T-cell (primary cell): ENCODE results near the gene PARD3. TPM values are rescaled to one million over a fixed set of nuclear protein-coding genes. Genes with fewer than 3 reads are reported as not detected.
A peak's percentile ranks its signal among the peaks of the same experiment; 100 is the strongest.

Experiments
- ATAC-seq, 4 experiments: fragments of 200-7000 bp in 3 of 4; fragments of 150-1000 bp in 1 of 4; cut with Tn5 transposase; replicated peaks in 1 of 4; 1 replicate in 3 of 4; 2 replicates in 1 of 4; pipeline ENCODE4 v1.10.0; 2021; ENCODE audit warnings: moderate library complexity in 3 of 4, mild to moderate bottlenecking in 2 of 4, moderate number of reproducible peaks in 1 of 4
- CTCF ChIA-PET, 2 donors: fragments of 300-600 bp; sonication (Branson Sonifier 250); formaldehyde crosslinking; loops; one replicate each; lab custom pipeline; 2022; ENCODE audit warnings: antibody characterized with exemption in 2 of 2; lab: Charles Lee
- POLR2A ChIA-PET, 2 donors: fragments of 300-600 bp; sonication (Branson Sonifier 250); formaldehyde crosslinking; loops; one replicate each; lab custom pipeline; 2022; ENCODE audit warnings: antibody characterized with exemption in 2 of 2; lab: Charles Lee
- DNase-seq, 35 experiments: peaks; one replicate each; pipeline versions ENCODE4 v3.0.0 to v3.0.0-alpha.2; 2013 to 2023
- H3K27ac ChIP-seq: one replicate; pipeline ENCODE4 v1.5.1; 2013; ENCODE audit warnings: low read length
- H3K27me3 ChIP-seq, 2 experiments: replicated peaks in 1 of 2; 1 replicate in 1 of 2; 2 replicates in 1 of 2; pipeline versions ENCODE4 v1.6.1 to v1.7.0; 2013; ENCODE audit warnings: low read length in 1 of 2, mixed read lengths in 1 of 2; ENCODE audit not compliant: control insufficient read depth in 2 of 2, insufficient read depth in 2 of 2; ENCODE audit errors: extremely low read depth in 1 of 2
- H3K36me3 ChIP-seq, 2 donors: 1 replicate in 1 of 2; 2 replicates in 1 of 2; pipeline versions ENCODE4 v1.6.1 to v1.7.0; 2013; ENCODE audit warnings: low read length in 1 of 2; ENCODE audit not compliant: control insufficient read depth in 2 of 2, insufficient read depth in 1 of 2; ENCODE audit errors: extremely low read depth in 1 of 2
- H3K4me1 ChIP-seq, 2 experiments: 1 replicate in 1 of 2; 2 replicates in 1 of 2; pipeline versions ENCODE4 v1.6.1 to v1.7.0; 2013; ENCODE audit warnings: low read length in 2 of 2, mixed read lengths in 1 of 2; ENCODE audit not compliant: insufficient read depth in 2 of 2, control insufficient read depth in 1 of 2; ENCODE audit errors: extremely low read depth in 1 of 2
- H3K4me3 ChIP-seq, 2 donors: 1 replicate in 1 of 2; 2 replicates in 1 of 2; pipeline versions ENCODE4 v1.5.1 to v1.7.0; 2013; ENCODE audit warnings: mild to moderate bottlenecking in 2 of 2, low read length in 1 of 2, moderate library complexity in 1 of 2; ENCODE audit not compliant: control insufficient read depth in 1 of 2; ENCODE audit errors: extremely low read depth in 1 of 2
- H3K9me3 ChIP-seq: 2 replicates; pipeline ENCODE4 v1.7.0; 2013
- H3K27ac Mint-ChIP-seq, 2 donors: one replicate each; pipeline ENCODE4 v1.8.0; 2020 to 2021; ENCODE audit warnings: mild to moderate bottlenecking in 2 of 2, mixed read lengths in 2 of 2
- H3K27me3 Mint-ChIP-seq, 2 donors: one replicate each; pipeline ENCODE4 v1.8.0; 2021 to 2022; ENCODE audit warnings: mixed read lengths in 2 of 2
- H3K36me3 Mint-ChIP-seq: one replicate; pipeline ENCODE4 v1.8.0; 2021; ENCODE audit warnings: mixed read lengths
- H3K4me1 Mint-ChIP-seq, 3 donors: one replicate each; pipeline ENCODE4 v1.8.0; 2020 to 2022; ENCODE audit warnings: mixed read lengths in 3 of 3, mild to moderate bottlenecking in 1 of 3
- H3K4me3 Mint-ChIP-seq, 3 donors: one replicate each; pipeline ENCODE4 v1.8.0; 2020 to 2022; ENCODE audit warnings: mild to moderate bottlenecking in 3 of 3, mixed read lengths in 3 of 3, moderate library complexity in 3 of 3
- H3K9me3 Mint-ChIP-seq, 3 donors: one replicate each; pipeline ENCODE4 v1.8.0; 2020 to 2022; ENCODE audit warnings: mixed read lengths in 3 of 3
- WGBS: methylation state at CpG from one replicate; pipeline ENCODE4 v1.1.5; 2013; ENCODE audit warnings: missing lambda C conversion rate; ENCODE audit not compliant: insufficient coverage; 5-methylcytosine and 5-hydroxymethylcytosine counted together
- total RNA-seq, 35 experiments: library from RNA in 6 of 35; stranded (reverse) in 6 of 35; fragments of 120-200 nt in 1 of 35; gene quantifications; one replicate each; pipeline versions ENCODE4 v1.2.1 to v1.2.4 and lab custom pipeline; 2013 to 2026

The PARD3 gene
- total RNA-seq, 5 donors from 2014 or later (not counting 1 experiment from before 2014, with no cell fraction given), result 0.36 to 0.92 (median 0.65) TPM

DNA sequence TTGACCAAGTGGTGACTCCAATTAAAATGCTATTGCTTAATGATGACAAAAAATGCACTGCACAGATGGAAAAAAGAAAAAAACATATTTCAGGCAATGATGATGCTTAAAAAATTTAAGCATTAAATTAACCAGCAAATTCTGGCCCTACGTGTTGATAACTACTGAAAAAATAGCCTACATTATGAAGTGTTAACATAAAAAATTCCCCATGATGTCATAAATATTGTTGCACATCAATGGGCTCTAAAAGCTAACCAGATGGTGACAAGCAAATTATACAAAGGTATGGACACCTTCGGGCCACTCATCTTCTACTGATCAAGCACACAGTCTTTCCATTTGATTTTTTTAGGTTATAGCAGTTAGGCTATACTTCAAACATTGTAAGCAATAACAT lies 267.4 kb downstream of the PARD3 start:
- no peak overlapping the region for H3K27ac ChIP-seq
- H3K36me3 ChIP-seq, result no peaks in the 10 kb centered on the region
- peaks cover 0 to 1% of the 10 kb centered on the region in 2 donors for H3K27me3 Mint-ChIP-seq
- ChIA-PET POLR2A (no interaction called here), CTCF (no interaction called here)
- no peaks in the 10 kb centered on the region for H3K4me1 ChIP-seq
- H3K4me1 Mint-ChIP-seq, result no peaks in the 10 kb centered on the region
- H3K9me3 Mint-ChIP-seq, result no peaks in the 10 kb centered on the region
- no peaks in the 10 kb centered on the region for H3K36me3 Mint-ChIP-seq
- no peak overlapping the region for H3K4me3 Mint-ChIP-seq
- ATAC-seq (no peak), DNase-seq (no peak)
- no peaks in the 10 kb centered on the region for H3K9me3 ChIP-seq
- H3K4me3 ChIP-seq, result no peak overlapping the region
- no peak overlapping the region for H3K27ac Mint-ChIP-seq
- no peaks in the 10 kb centered on the region for H3K27me3 ChIP-seq
- WGBS, result no CpG with 5 or more reads among the region's 2 CpGs

- no peak overlapping the region for H3K27ac Mint-ChIP-seq
- Histone ChIP-seq H3K9me3 (no peaks in the 10 kb centered on the region), H3K4me3 (no peak overlapping the region), H3K36me3 (no peaks in the 10 kb centered on the region), H3K27ac (no peak overlapping the region), H3K27me3 (no peaks in the 10 kb centered on the region), H3K4me1 (no peaks in the 10 kb centered on the region)
- no peaks in the 10 kb centered on the region for H3K4me1 Mint-ChIP-seq
- no peaks in the 10 kb centered on the region for H3K9me3 Mint-ChIP-seq
- H3K36me3 Mint-ChIP-seq, result no peaks in the 10 kb centered on the region
- POLR2A ChIA-PET, result no interaction called here
- ATAC-seq, result no peak
- H3K27me3 Mint-ChIP-seq, result peaks cover 0 to 1% of the 10 kb centered on the region in 2 donors
- no CpG with 5 or more reads among the region's 5 CpGs for WGBS
- no peak overlapping the region for H3K4me3 Mint-ChIP-seq
- CTCF ChIA-PET, result no interaction called here
- DNase-seq, result no peak
Observed at GRCh38 chr10:34547291-34547690, 267.8 kb downstream of the PARD3 start.

DNA sequence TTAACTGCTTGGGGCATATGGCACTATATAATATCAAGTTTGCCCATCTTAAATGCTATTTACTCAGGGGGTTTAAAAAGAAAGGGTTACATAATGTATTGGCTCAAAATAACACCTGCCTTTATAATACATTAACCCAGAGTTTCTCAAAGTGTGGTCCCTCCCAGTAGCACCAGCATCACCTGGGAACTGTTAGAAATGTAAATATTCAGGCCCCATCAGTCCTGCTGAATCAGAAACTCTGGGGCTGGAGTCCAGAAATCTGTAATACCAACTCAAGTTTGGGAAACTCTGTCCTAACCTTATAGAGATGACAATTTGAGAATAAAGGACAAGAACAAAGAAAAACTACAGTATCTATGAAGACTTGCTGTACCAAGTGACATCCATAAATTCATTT lies 270.7 kb downstream of the PARD3 start:
- H3K9me3 Mint-ChIP-seq, result no peaks in the 10 kb centered on the region
- POLR2A ChIA-PET, result no interaction called here
- H3K27ac Mint-ChIP-seq, result no peak overlapping the region
- Histone ChIP-seq H3K4me3 (no peak overlapping the region), H3K27ac (no peak overlapping the region), H3K9me3 (no peaks in the 10 kb centered on the region), H3K4me1 (no peaks in the 10 kb centered on the region), H3K27me3 (no peaks in the 10 kb centered on the region), H3K36me3 (no peaks in the 10 kb centered on the region)
- no peaks in the 10 kb centered on the region for H3K36me3 Mint-ChIP-seq
- ATAC-seq (no peak), DNase-seq (no peak)
- H3K4me3 Mint-ChIP-seq, result no peak overlapping the region
- H3K4me1 Mint-ChIP-seq, result no peaks in the 10 kb centered on the region
- H3K27me3 Mint-ChIP-seq, result peaks cover 0 to 4% of the 10 kb centered on the region in 2 donors
- CTCF ChIA-PET, result no interaction called here

DNA sequence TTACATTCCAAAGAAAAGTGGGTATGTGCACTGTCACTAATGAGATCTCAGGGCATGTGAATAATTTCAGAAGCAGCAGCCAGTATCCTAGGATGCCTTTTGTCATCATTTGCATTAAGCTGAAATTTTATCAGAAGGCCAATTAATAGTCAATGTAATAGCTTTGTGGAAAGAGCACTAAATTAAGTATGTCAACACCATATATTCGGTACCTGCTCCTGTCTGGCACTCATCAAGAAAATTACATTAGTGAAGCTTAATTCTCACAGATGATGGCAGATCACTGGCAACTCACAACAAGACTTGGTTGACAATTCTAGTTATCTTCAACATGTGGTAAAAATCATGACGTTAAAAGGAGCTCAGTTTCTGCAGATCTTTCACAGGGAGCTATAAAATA lies 271.4 kb downstream of the PARD3 start:
- Histone ChIP-seq H3K27me3 (no peaks in the 10 kb centered on the region), H3K36me3 (no peaks in the 10 kb centered on the region), H3K9me3 (no peaks in the 10 kb centered on the region), H3K27ac (no peak overlapping the region), H3K4me1 (no peaks in the 10 kb centered on the region), H3K4me3 (no peak overlapping the region)
- Mint-ChIP-seq H3K4me1 (no peaks in the 10 kb centered on the region), H3K4me3 (no peak overlapping the region), H3K27ac (no peak overlapping the region), H3K27me3 (peaks cover 0 to 4% of the 10 kb centered on the region in 2 donors), H3K36me3 (no peaks in the 10 kb centered on the region), H3K9me3 (no peaks in the 10 kb centered on the region)
- WGBS, result no CpG with 5 or more reads among the region's 2 CpGs
- ATAC-seq (no peak), DNase-seq (no peak)
- ChIA-PET CTCF (no interaction called here), POLR2A (no interaction called here)

GRCh38 chr10:34540492-34540891 lies 274.6 kb downstream of the PARD3 start:
- Mint-ChIP-seq H3K4me1 (peaks cover 0 to 2% (median 0%) of the 10 kb centered on the region in 3 donors), H3K36me3 (no peaks in the 10 kb centered on the region), H3K4me3 (no peak overlapping the region), H3K9me3 (no peaks in the 10 kb centered on the region), H3K27me3 (peaks cover 0 to 4% of the 10 kb centered on the region in 2 donors), H3K27ac (no peak overlapping the region)
- ChIA-PET CTCF (no interaction called here), POLR2A (no interaction called here)
- H3K9me3 ChIP-seq, result no peaks in the 10 kb centered on the region
- H3K27ac ChIP-seq, result no peak overlapping the region
- no peaks in the 10 kb centered on the region for H3K4me1 ChIP-seq
- no peak for ATAC-seq
- DNase-seq, result no peak
- H3K27me3 ChIP-seq, result no peaks in the 10 kb centered on the region
- 57% methylated on average over 3 of the region's 7 CpGs for WGBS
- H3K4me3 ChIP-seq, result no peak overlapping the region
- no peaks in the 10 kb centered on the region for H3K36me3 ChIP-seq

GRCh38 chr10:34539533-34540315 lies 275.4 kb downstream of the PARD3 start:
- 71% methylated on average over 9 of the region's 13 CpGs for WGBS
- peaks cover 0 to 2% (median 0%) of the 10 kb centered on the region in 3 donors for H3K4me1 Mint-ChIP-seq
- ATAC-seq, result no peak
- Histone ChIP-seq H3K4me3 (no peak overlapping the region), H3K9me3 (no peaks in the 10 kb centered on the region), H3K27ac (no peak overlapping the region), H3K4me1 (no peaks in the 10 kb centered on the region), H3K36me3 (no peaks in the 10 kb centered on the region), H3K27me3 (no peaks in the 10 kb centered on the region)
- POLR2A ChIA-PET, result no interaction called here
- peaks cover 0 to 4% of the 10 kb centered on the region in 2 donors for H3K27me3 Mint-ChIP-seq
- DNase-seq, result no peak
- H3K4me3 Mint-ChIP-seq, result peak overlapping the region in 1 of 3 donors; percentile 37
- no peak overlapping the region for H3K27ac Mint-ChIP-seq
- no peaks in the 10 kb centered on the region for H3K36me3 Mint-ChIP-seq
- no peaks in the 10 kb centered on the region for H3K9me3 Mint-ChIP-seq
- CTCF ChIA-PET, result no interaction called here
